Measurements from ENCODE around the gene PGS1. TPM values are rescaled to one million over a fixed set of nuclear protein-coding genes. Genes with fewer than 3 reads are reported as not detected.
"Not testable (repeated sequence)": the region's sequence is repeated elsewhere in the genome, so short reads cannot be mapped to it uniquely, and the experiment has no call there.

Gene PGS1
- polyA plus RNA-seq, 1 donor, result 52.6 TPM

DNA sequence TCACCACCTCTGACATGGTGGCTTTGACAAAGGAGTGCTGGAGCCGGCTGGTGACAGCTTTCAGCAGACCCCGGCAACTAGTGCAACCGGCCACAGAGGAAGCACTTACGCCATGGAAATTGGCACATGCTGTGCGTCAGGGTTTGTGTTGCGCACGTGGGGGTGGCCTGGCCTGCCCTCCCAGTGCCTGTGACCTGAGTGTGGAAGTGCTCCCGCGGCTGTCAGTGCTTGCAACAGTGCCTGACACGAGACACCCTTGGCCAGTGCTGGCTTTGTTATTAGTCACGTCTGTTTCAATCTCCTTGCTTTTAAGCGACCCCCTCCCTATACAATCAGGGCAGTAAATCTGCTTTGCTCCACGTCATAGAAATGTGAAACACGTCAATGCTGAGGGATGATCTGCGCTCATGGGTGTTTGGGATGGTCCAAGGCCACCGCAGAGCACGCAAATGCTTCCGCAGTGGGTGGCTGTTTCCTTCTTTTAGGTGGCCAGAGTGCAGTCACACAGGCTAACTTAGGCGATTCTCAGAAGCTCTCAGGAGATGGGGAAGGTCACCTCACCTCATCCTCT, 64.3 kb downstream of the PGS1 start:
- no peak for DNase-seq

DNA sequence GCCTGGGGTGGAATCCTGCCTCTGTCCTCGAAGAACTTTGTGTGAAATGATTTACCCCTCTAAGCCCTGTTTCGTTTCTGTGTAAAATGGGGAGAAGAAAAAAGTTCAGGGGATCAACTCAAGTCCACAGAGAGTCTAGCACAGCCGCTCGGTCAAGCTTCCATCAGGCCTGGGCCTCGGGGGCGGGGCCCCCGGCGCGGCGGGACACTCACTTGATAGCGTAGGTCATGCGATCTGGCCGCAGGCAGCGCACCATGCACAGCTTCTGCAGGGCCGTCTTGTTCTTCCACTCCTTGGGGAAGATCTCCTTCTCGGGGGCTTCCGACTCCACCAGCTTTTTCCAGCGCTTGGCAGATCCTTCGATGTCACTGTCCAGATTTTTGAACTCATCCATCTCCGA, 65.9 kb downstream of the PGS1 start:
- DNase-seq, result no peak

GRCh38 chr17:78446833-78447232, 68.4 kb downstream of the PGS1 start:
- DNase-seq, result no peak

GRCh38 chr17:78448356-78448993, 70.0 kb downstream of the PGS1 start:
- no peak for DNase-seq

GRCh38 chr17:78449983-78450595, 71.6 kb downstream of the PGS1 start:
- no peak for DNase-seq

- no peak for DNase-seq
Measured at GRCh38 chr17:78450696-78451345, 72.4 kb downstream of the PGS1 start.

GRCh38 chr17:78451753-78452152, 73.3 kb downstream of the PGS1 start:
- DNase-seq, result no peak

DNA sequence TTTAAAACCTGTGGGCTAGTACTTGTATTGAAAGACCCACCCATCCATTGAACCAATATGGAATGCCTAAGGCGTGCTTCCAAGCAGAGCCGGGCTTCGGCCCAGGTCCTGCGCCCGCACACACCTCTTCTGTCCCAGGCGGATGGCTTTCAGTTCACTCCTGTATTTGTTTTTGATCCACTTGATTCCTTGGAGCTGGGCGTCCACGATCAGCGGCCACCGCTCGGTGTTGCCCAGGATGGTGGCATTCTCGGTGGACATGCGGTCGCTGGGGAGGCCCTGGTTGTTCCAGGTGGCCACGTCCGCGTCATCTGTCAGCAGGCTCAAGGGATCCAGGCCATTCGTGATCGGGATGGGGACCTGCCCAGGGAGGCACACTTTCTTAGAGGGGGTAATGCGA, 75.9 kb downstream of the PGS1 start:
- no peak for DNase-seq

DNA sequence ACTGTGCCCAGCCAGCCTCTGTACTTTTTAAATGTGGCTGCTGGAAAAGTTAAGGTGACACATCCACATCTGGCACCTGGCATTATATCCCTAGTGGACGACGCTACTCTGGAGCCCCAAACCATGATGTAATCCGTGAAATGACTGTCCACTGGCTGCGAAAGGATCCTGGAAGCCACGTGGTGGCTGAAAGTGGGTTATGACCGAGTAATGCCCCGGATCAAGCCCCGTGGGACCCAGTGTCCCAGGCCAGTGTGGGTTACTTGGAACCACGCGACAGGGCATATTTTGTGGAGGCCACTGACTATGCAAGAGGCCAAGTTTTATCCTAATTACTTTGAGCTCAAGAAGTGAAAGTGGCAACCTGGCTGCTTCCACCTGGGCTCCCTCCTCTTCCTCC, 79.6 kb downstream of the PGS1 start:
- DNase-seq, result no peak

GRCh38 chr17:78458736-78459335, 80.4 kb downstream of the PGS1 start:
- no peak for DNase-seq

- DNase-seq, result no peak
Measured at GRCh38 chr17:78459696-78460095, 81.2 kb downstream of the PGS1 start.

- DNase-seq, result no peak
Measured at GRCh38 chr17:78460176-78460675, 81.8 kb downstream of the PGS1 start.

DNA sequence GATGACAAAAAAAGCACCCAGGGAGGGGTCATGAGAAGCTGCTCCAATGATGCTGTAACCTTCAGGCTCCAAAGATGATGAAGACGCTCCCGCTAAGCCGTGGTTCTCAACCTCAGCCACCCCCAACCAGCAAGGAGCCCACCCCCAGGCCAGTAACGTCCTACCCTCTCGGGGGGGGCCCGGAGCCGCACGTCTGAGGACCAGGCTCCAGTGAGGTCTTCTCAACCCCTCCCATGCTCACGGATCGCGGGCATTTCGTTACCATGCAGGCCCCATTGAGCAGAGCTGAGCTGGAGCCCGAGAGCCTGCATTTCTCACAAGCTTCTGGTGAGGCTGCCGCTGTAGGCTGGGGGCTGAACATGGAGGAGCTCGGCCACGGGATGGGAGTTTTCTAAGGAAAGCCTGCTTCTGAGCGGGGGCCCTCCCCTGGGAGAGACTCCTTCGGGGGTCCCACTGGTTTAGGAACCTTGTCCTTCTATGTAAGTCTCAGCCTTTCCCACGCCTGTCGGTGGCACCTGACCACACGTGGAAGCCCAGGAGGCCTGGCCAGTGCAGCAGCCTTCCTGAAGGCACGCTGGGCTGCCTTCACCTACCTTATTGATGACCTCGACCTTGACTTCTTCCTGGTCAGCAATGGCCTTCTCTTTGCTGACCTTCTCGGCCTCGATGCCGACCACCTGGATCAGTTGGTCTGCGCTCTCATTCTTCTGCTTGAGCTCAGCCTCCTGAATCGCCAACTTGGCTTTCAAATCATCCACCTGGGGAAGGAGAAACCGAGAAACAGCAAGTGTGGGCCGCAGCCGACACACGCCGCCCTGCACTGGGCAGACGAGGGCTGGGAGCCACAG, 82.7 kb downstream of the PGS1 start:
- DNase-seq, result no peak

DNA sequence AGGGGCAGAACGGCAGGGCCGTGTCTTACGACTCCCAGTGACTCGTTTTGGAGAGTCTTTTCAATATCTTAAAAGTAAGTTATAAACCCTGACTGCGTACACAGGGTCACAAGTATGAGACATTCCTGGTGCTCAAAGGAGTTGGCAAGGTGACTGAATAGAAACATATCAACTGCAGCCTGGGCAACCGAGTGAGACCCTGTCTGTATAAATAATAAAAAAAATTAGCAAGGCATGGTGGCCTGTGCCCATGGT, 83.3 kb downstream of the PGS1 start:
- no peak for DNase-seq

DNA sequence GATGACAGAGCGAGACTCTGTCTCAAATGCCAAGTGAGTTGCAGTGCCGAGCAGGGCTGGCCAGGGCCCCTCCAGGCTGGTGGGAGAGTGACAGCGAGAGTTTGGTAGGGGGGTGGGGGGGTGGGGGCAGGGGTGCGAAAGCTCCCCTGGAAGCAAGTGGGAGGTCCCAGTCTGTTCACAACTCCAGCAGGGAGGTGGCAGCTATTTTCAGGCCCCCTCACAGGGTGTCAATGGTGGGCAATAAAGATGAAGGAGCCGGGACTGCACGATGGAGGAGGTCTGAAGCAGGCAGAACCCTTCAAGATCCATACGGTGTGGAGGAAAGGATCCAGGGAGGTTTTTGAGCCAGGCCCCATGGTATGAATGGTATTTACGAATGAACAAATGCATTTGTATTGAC, 83.7 kb downstream of the PGS1 start:
- no peak for DNase-seq

GRCh38 chr17:78466109-78466785, 87.8 kb downstream of the PGS1 start:
- not testable (repeated sequence) for DNase-seq

GRCh38 chr17:78466786-78467715, 88.6 kb downstream of the PGS1 start:
- DNase-seq, result no peak

DNA sequence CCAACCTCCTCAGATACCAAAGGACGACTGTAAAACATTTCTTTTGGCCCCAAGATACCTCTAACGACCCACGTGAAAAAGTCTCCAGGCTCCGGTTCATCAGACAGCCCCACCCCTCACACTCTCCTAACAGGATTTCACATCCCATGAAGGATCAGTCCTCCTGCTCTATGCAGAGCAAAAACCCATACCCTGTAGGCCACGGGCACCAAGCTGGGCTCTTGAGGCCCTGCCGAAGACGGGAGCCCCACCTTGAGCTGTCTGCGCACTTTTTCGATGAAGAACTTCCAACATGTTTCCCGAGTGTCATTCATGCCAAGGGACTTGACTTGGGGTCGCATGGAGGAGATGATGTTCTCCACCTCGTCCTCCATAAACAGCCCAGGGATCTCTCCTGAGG, 89.9 kb downstream of the PGS1 start:
- DNase-seq, result no peak

DNA sequence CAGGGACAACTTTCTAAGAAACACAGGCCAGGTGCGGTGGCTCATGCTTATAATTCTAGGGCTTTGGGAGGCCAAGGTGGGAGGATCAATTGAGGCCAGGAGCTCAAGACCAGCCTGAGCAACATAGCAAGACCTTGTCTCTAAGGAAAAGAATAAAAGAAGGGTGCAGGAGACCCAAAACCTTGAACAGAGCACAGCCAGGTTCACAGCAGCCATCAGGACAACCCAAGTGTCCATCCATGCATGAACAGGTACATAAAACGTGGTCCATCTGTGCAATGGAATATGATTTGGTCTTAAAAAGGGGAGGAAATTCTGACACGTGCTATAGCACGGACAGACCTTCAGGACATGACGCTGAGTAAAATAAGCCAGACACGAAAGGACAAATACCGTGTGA, 91.0 kb downstream of the PGS1 start:
- DNase-seq, result no peak

GRCh38 chr17:78471635-78472034, 93.2 kb downstream of the PGS1 start:
- no peak for DNase-seq
